T-cell (primary cell): ENCODE measurements around the gene MRTFA. TPM values are rescaled to one million over a fixed set of nuclear protein-coding genes. Genes with fewer than 3 reads are reported as not detected.

Source experiments
- ATAC-seq, 4 experiments: fragments of 200-7000 bp in 3 of 4; fragments of 150-1000 bp in 1 of 4; cut with Tn5 transposase; replicated peaks in 1 of 4; 1 replicate in 3 of 4; 2 replicates in 1 of 4; pipeline ENCODE4 v1.10.0; 2021; ENCODE audit warnings: moderate library complexity in 3 of 4, mild to moderate bottlenecking in 2 of 4, moderate number of reproducible peaks in 1 of 4
- CTCF ChIA-PET, 2 donors: fragments of 300-600 bp; sonication (Branson Sonifier 250); formaldehyde crosslinking; loops; one replicate each; lab custom pipeline; 2022; ENCODE audit warnings: antibody characterized with exemption in 2 of 2; lab: Charles Lee
- POLR2A ChIA-PET, 2 donors: fragments of 300-600 bp; sonication (Branson Sonifier 250); formaldehyde crosslinking; loops; one replicate each; lab custom pipeline; 2022; ENCODE audit warnings: antibody characterized with exemption in 2 of 2; lab: Charles Lee
- DNase-seq, 35 experiments: peaks; one replicate each; pipeline versions ENCODE4 v3.0.0 to v3.0.0-alpha.2; 2013 to 2023
- H3K27ac ChIP-seq: one replicate; pipeline ENCODE4 v1.5.1; 2013; ENCODE audit warnings: low read length
- H3K27me3 ChIP-seq, 2 experiments: replicated peaks in 1 of 2; 1 replicate in 1 of 2; 2 replicates in 1 of 2; pipeline versions ENCODE4 v1.6.1 to v1.7.0; 2013; ENCODE audit warnings: low read length in 1 of 2, mixed read lengths in 1 of 2; ENCODE audit not compliant: control insufficient read depth in 2 of 2, insufficient read depth in 2 of 2; ENCODE audit errors: extremely low read depth in 1 of 2
- H3K36me3 ChIP-seq, 2 donors: 1 replicate in 1 of 2; 2 replicates in 1 of 2; pipeline versions ENCODE4 v1.6.1 to v1.7.0; 2013; ENCODE audit warnings: low read length in 1 of 2; ENCODE audit not compliant: control insufficient read depth in 2 of 2, insufficient read depth in 1 of 2; ENCODE audit errors: extremely low read depth in 1 of 2
- H3K4me1 ChIP-seq, 2 experiments: 1 replicate in 1 of 2; 2 replicates in 1 of 2; pipeline versions ENCODE4 v1.6.1 to v1.7.0; 2013; ENCODE audit warnings: low read length in 2 of 2, mixed read lengths in 1 of 2; ENCODE audit not compliant: insufficient read depth in 2 of 2, control insufficient read depth in 1 of 2; ENCODE audit errors: extremely low read depth in 1 of 2
- H3K4me3 ChIP-seq, 2 donors: 1 replicate in 1 of 2; 2 replicates in 1 of 2; pipeline versions ENCODE4 v1.5.1 to v1.7.0; 2013; ENCODE audit warnings: mild to moderate bottlenecking in 2 of 2, low read length in 1 of 2, moderate library complexity in 1 of 2; ENCODE audit not compliant: control insufficient read depth in 1 of 2; ENCODE audit errors: extremely low read depth in 1 of 2
- H3K9me3 ChIP-seq: 2 replicates; pipeline ENCODE4 v1.7.0; 2013
- H3K27ac Mint-ChIP-seq, 2 donors: one replicate each; pipeline ENCODE4 v1.8.0; 2020 to 2021; ENCODE audit warnings: mild to moderate bottlenecking in 2 of 2, mixed read lengths in 2 of 2
- H3K27me3 Mint-ChIP-seq, 2 donors: one replicate each; pipeline ENCODE4 v1.8.0; 2021 to 2022; ENCODE audit warnings: mixed read lengths in 2 of 2
- H3K36me3 Mint-ChIP-seq: one replicate; pipeline ENCODE4 v1.8.0; 2021; ENCODE audit warnings: mixed read lengths
- H3K4me1 Mint-ChIP-seq, 3 donors: one replicate each; pipeline ENCODE4 v1.8.0; 2020 to 2022; ENCODE audit warnings: mixed read lengths in 3 of 3, mild to moderate bottlenecking in 1 of 3
- H3K4me3 Mint-ChIP-seq, 3 donors: one replicate each; pipeline ENCODE4 v1.8.0; 2020 to 2022; ENCODE audit warnings: mild to moderate bottlenecking in 3 of 3, mixed read lengths in 3 of 3, moderate library complexity in 3 of 3
- H3K9me3 Mint-ChIP-seq, 3 donors: one replicate each; pipeline ENCODE4 v1.8.0; 2020 to 2022; ENCODE audit warnings: mixed read lengths in 3 of 3
- WGBS: methylation state at CpG from one replicate; pipeline ENCODE4 v1.1.5; 2013; ENCODE audit warnings: missing lambda C conversion rate; ENCODE audit not compliant: insufficient coverage; 5-methylcytosine and 5-hydroxymethylcytosine counted together
- total RNA-seq, 35 experiments: library from RNA in 6 of 35; stranded (reverse) in 6 of 35; fragments of 120-200 nt in 1 of 35; gene quantifications; one replicate each; pipeline versions ENCODE4 v1.2.1 to v1.2.4 and lab custom pipeline; 2013 to 2026

MRTFA gene
- total RNA-seq, 5 donors from 2014 or later (not counting 1 experiment from before 2014, with no cell fraction given), result 81.9 to 118 (median 114) TPM

- H3K27me3 ChIP-seq, result no peaks in the 10 kb centered on the region
- no peaks in the 10 kb centered on the region for H3K27me3 Mint-ChIP-seq
- ChIA-PET POLR2A (no interaction called here), CTCF (interaction anchor here in 1 of 2 donors (0.5 to 1.1 kb wide), 3 partner anchors 36 to 331 kb away, joined by 3 to 4 read pairs (median 3); no protein-coding TSS in a partner anchor)
- no peaks in the 10 kb centered on the region for H3K9me3 Mint-ChIP-seq
- no peak overlapping the region for H3K4me3 ChIP-seq
- no peak for DNase-seq
- no peak overlapping the region for H3K27ac Mint-ChIP-seq
- 90% methylated on average over 3 of the region's 5 CpGs for WGBS
- no peak for ATAC-seq
- H3K9me3 ChIP-seq, result no peaks in the 10 kb centered on the region
- peaks cover 16 to 18% of the 10 kb centered on the region in 2 experiments for H3K4me1 ChIP-seq
- H3K27ac ChIP-seq, result no peak overlapping the region
- peaks cover 0 to 2% of the 10 kb centered on the region in 2 donors for H3K36me3 ChIP-seq
- peaks cover 54 to 59% (median 55%) of the 10 kb centered on the region in 3 donors for H3K4me1 Mint-ChIP-seq
- H3K36me3 Mint-ChIP-seq, result peaks cover 20% of the 10 kb centered on the region
- no peak overlapping the region for H3K4me3 Mint-ChIP-seq
Measured at GRCh38 chr22:40482886-40483285, 153.6 kb downstream of the MRTFA start.

- H3K36me3 ChIP-seq, result peaks cover 0 to 2% of the 10 kb centered on the region in 2 donors
- no peak overlapping the region for H3K4me3 Mint-ChIP-seq
- no peaks in the 10 kb centered on the region for H3K9me3 ChIP-seq
- no peak overlapping the region for H3K4me3 ChIP-seq
- ChIA-PET POLR2A (interaction anchor here in 1 of 2 donors (0.6 kb wide), 1 partner anchor 87 kb away, joined by 3 read pairs; no protein-coding TSS in a partner anchor), CTCF (interaction anchor here (0.5 to 1.1 kb wide), 4 partner anchors 11 to 682 kb away, joined by 3 to 5 read pairs (median 4); no protein-coding TSS in a partner anchor)
- no peaks in the 10 kb centered on the region for H3K9me3 Mint-ChIP-seq
- ATAC-seq (no peak), DNase-seq (no peak)
- no peak overlapping the region for H3K27ac Mint-ChIP-seq
- H3K4me1 Mint-ChIP-seq, result peaks cover 53 to 59% (median 54%) of the 10 kb centered on the region in 3 donors
- no peaks in the 10 kb centered on the region for H3K27me3 ChIP-seq
- no peak overlapping the region for H3K27ac ChIP-seq
- peaks cover 16% of the 10 kb centered on the region for H3K36me3 Mint-ChIP-seq
- no peaks in the 10 kb centered on the region for H3K27me3 Mint-ChIP-seq
- H3K4me1 ChIP-seq, result peaks cover 16% of the 10 kb centered on the region in 2 experiments
Measured at GRCh38 chr22:40482391-40482790, 154.1 kb downstream of the MRTFA start.

- H3K36me3 ChIP-seq, result peaks cover 0 to 2% of the 10 kb centered on the region in 2 donors
- H3K4me1 ChIP-seq, result peaks cover 9 to 15% of the 10 kb centered on the region in 2 experiments
- peaks cover 16% of the 10 kb centered on the region for H3K36me3 Mint-ChIP-seq
- H3K4me3 Mint-ChIP-seq, result no peak overlapping the region
- H3K27me3 ChIP-seq, result no peaks in the 10 kb centered on the region
- no peaks in the 10 kb centered on the region for H3K9me3 Mint-ChIP-seq
- H3K9me3 ChIP-seq, result no peaks in the 10 kb centered on the region
- no peak overlapping the region for H3K27ac ChIP-seq
- DNase-seq (no peak), ATAC-seq (no peak)
- CTCF ChIA-PET, result no interaction called here
- H3K4me3 ChIP-seq, result no peak overlapping the region
- no peaks in the 10 kb centered on the region for H3K27me3 Mint-ChIP-seq
- POLR2A ChIA-PET, result no interaction called here
- WGBS, result 100% methylated on average over 1 of the region's 5 CpGs
- H3K4me1 Mint-ChIP-seq, result peaks cover 48 to 53% (median 49%) of the 10 kb centered on the region in 3 donors
- H3K27ac Mint-ChIP-seq, result peak overlapping the region in 1 of 2 donors; percentile 53
Measured at GRCh38 chr22:40480996-40481395, 155.5 kb downstream of the MRTFA start.

- CTCF ChIA-PET, result interaction anchor here in 1 of 2 donors (1.0 to 1.9 kb wide), 3 partner anchors 26 to 45 kb away, joined by 3 to 13 read pairs (median 4); no protein-coding TSS in a partner anchor
- Mint-ChIP-seq H3K4me1 (peaks cover 39 to 44% (median 40%) of the 10 kb centered on the region in 3 donors), H3K4me3 (no peak overlapping the region), H3K9me3 (no peaks in the 10 kb centered on the region), H3K27me3 (no peaks in the 10 kb centered on the region), H3K27ac (no peak overlapping the region), H3K36me3 (peaks cover 13% of the 10 kb centered on the region)
- no CpG with 5 or more reads among the region's 2 CpGs for WGBS
- Histone ChIP-seq H3K4me3 (no peak overlapping the region), H3K27ac (no peak overlapping the region), H3K9me3 (no peaks in the 10 kb centered on the region), H3K4me1 (peaks cover 6 to 12% of the 10 kb centered on the region in 2 experiments), H3K36me3 (no peaks in the 10 kb centered on the region), H3K27me3 (no peaks in the 10 kb centered on the region)
- ATAC-seq (no peak), DNase-seq (no peak)
- POLR2A ChIA-PET, result interaction anchor here in 1 of 2 donors (0.5 kb wide), 1 partner anchor 257 kb away, joined by 5 read pairs; no protein-coding TSS in a partner anchor
Measured at GRCh38 chr22:40479887-40480538, 156.5 kb downstream of the MRTFA start.

- ATAC-seq, result no peak
- no peak overlapping the region for H3K27ac Mint-ChIP-seq
Measured at GRCh38 chr22:40479126-40479800, 157.3 kb downstream of the MRTFA start.

More at GRCh38 chr22:40479126-40479800, 157.3 kb downstream of the MRTFA start:
- H3K27ac ChIP-seq, result no peak overlapping the region
- no peaks in the 10 kb centered on the region for H3K9me3 Mint-ChIP-seq
- peaks cover 12% of the 10 kb centered on the region for H3K36me3 Mint-ChIP-seq
- H3K4me1 ChIP-seq, result peaks cover 4 to 12% of the 10 kb centered on the region in 2 experiments
- POLR2A ChIA-PET, result interaction anchor here in 1 of 2 donors (0.5 kb wide), 1 partner anchor 268 kb away, joined by 3 read pairs; no protein-coding TSS in a partner anchor
- H3K4me3 ChIP-seq, result no peak overlapping the region
- no peaks in the 10 kb centered on the region for H3K9me3 ChIP-seq
- WGBS, result 100% methylated on average over 2 of the region's 6 CpGs
- H3K27me3 ChIP-seq, result no peaks in the 10 kb centered on the region
- no peak overlapping the region for H3K4me3 Mint-ChIP-seq
- CTCF ChIA-PET, result interaction anchor here in 1 of 2 donors (0.6 to 1.9 kb wide), 4 partner anchors 25 to 44 kb away, joined by 3 to 13 read pairs (median 4); no protein-coding TSS in a partner anchor
- H3K27me3 Mint-ChIP-seq, result no peaks in the 10 kb centered on the region
- peak in 1 of 35 experiments; percentile 22 for DNase-seq
- peaks cover 39 to 43% (median 42%) of the 10 kb centered on the region in 3 donors for H3K4me1 Mint-ChIP-seq
- H3K36me3 ChIP-seq, result peaks cover 0 to 4% of the 10 kb centered on the region in 2 donors
